Ovary (tissue), 3 donors: ENCODE results near the gene CEP170B.

ENCODE experiments used
- POLR2A ChIP-seq: fragments of 450-650 bp; IDR thresholded peaks from one replicate; pipeline ENCODE4 v1.6.1; 2017; ENCODE audit warnings: antibody characterized with exemption, mild to moderate bottlenecking, moderate library complexity
- TF ChIP-seq, protein P1 (sequence below), 3 donors: fragments of 450-650 bp in 2 of 3; fragments of 200-600 bp in 1 of 3; IDR thresholded peaks; one replicate each; pipeline versions ENCODE4 v1.5.1 to v1.8.0; 2016 to 2022; ENCODE audit warnings: antibody characterized with exemption in 3 of 3, mild to moderate bottlenecking in 1 of 3
- donor health status: DM: no; HTN: no; CAD: no.

DNA sequence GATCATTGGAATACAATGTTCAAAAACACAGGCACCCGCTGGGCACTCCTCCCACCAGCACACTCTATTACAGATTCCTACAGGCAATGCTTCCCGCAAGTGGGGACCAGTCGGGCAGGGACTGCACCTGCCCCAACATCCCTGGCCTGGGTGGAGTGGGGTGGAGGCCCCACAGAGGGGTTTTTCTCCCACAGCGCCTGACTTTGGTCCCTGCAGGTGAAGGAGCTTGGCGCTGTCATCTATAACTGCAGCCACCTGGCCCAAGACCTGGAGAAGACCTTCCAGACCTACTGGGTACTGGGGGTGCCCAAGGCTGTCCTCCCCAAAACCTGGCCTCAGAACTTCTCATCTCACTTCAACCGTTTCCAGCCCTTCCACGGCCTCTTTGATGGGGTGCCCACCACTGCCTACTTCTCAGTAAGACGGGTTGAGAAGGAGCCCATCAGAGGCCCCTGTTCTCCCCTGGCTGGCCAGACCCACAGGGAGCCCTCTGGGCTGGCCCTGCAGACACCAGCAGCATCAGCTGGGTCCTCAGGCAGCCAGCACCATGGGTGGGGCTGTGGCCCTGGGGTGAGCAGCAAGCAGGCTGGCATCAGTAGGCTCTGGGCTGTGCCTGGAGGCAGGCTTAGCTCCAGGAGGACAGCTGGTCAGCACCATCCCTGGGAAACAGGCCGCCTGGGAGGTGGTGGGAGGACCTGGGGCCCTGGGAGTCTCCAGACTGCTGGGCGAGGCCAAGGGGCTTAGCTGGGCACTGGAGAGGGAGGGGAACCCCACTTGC is 65.6 kb downstream of the CEP170B start:
- TF ChIP-seq POLR2A = no peak
- TF ChIP-seq, protein P1, sequence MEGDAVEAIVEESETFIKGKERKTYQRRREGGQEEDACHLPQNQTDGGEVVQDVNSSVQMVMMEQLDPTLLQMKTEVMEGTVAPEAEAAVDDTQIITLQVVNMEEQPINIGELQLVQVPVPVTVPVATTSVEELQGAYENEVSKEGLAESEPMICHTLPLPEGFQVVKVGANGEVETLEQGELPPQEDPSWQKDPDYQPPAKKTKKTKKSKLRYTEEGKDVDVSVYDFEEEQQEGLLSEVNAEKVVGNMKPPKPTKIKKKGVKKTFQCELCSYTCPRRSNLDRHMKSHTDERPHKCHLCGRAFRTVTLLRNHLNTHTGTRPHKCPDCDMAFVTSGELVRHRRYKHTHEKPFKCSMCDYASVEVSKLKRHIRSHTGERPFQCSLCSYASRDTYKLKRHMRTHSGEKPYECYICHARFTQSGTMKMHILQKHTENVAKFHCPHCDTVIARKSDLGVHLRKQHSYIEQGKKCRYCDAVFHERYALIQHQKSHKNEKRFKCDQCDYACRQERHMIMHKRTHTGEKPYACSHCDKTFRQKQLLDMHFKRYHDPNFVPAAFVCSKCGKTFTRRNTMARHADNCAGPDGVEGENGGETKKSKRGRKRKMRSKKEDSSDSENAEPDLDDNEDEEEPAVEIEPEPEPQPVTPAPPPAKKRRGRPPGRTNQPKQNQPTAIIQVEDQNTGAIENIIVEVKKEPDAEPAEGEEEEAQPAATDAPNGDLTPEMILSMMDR (IDR thresholded peaks at IDR 0.05) = no peak
